Femur (tissue), 1 donor: ENCODE results near the gene KLHL10.
"Not testable (repeated sequence)": the region's sequence is repeated elsewhere in the genome, so short reads cannot be mapped to it uniquely, and the experiment has no call there.

Source experiments
- DNase-seq: peaks from one replicate; pipeline ENCODE4 v3.0.0-alpha.2; 2017

The KLHL10 gene

GRCh38 chr17:41813699-41814124 lies 23.9 kb upstream of the KLHL10 start:
- no peak for DNase-seq

DNA sequence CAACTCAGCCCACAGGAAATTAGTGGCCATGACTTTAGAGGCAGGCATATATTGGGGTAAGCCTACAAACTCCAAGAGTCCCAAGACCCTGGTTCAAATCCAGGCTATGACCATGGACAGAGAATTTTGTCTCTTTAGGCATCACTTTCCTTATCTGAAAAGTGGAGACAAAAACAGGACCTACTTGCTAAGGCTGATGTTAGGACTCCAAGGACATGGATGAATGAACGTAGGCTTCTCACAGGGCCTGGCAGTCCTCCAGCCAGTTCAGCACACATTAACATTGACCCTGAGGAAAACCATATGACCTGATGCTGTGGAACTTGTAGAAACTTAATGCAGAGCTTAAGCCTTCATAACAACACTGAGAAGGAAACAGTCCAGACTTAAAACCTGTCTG lies 23.4 kb upstream of the KLHL10 start:
- DNase-seq = no peak

- DNase-seq = no peak
These were observed 20.8 kb upstream of the KLHL10 start for GRCh38 chr17:41816637-41817320.

- no peak for DNase-seq
These were observed 19.6 kb upstream of the KLHL10 start for GRCh38 chr17:41818024-41818423.

GRCh38 chr17:41821776-41822175 lies 15.8 kb upstream of the KLHL10 start:
- DNase-seq = no peak

- DNase-seq = no peak
These were observed 15.1 kb upstream of the KLHL10 start for GRCh38 chr17:41822216-41823140.

DNA sequence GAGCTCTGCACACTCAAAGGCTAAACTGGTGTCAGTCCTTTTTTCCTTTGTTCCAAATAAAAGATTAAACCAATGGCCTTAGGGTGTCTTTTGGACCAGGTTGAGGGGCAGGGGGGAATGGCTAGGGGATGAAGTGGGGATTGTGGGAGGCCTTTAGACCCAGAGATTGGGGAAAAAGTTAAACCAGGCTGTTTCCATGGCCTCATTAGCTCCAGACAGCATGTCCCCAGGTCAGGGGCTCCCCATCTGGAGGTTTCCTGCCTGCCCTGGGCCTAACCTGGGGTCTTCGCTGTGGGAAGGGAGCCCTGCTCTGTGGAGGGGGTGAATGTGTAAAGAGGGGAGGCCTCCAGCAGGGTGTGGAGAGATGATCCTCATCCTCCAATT lies 14.5 kb upstream of the KLHL10 start:
- no peak for DNase-seq

DNA sequence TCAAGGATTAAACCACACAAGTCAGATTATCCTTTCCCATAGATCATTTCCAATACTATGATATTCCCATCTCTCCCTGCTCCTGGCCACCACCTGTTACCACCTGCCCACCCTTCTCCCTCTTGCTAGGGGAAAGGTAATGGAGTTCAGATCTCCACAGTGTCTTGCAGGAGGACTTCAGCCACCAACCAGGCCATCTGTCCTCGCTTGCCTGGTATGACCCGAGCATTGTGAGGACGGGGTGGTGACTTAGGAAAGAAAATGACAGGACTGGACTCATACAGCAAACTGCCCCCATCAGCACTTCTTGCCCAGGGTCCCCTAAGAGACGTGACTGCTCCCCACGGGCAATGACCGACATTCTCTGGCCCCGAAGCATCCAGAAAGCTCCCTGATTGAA lies 14.0 kb upstream of the KLHL10 start:
- no peak for DNase-seq

- no peak for DNase-seq
These were observed 13.5 kb upstream of the KLHL10 start for GRCh38 chr17:41824086-41824485.

DNA sequence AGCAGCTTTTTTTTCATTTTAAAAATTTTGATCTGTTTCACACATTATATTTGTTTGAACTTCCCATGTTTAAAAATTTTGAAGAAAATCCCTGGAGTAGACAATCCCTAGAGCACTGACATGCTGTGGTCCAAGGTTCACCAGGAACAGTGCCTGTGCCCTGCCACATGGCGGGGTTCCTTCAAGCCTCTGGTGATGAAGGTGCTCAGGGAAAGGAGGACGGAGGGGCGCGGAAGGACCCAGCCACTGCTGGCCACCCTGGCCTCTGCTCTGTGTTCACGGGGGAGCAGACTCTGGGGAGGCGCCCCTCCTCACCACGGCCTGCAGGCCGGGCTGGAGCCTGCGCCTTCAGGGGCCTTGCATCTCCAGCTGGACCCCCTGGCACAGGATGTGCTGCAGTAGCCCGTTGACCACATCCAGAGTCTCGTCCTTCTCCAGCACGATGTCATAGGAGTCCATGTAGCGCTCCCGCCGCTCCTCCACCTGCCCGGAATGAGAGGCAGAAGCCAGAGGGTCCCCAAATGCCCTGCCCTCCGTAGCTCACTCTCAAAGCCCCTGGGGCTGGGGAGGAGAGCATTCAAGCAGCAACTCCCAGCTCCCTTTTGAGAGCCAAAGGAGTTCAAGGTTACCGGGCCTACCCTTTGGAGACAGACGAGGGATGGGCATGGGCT lies 12.3 kb upstream of the KLHL10 start:
- DNase-seq = no peak

GRCh38 chr17:41829961-41830360 lies 7.7 kb upstream of the KLHL10 start:
- not testable (repeated sequence) for DNase-seq

- DNase-seq = no peak
These were observed 2.3 kb upstream of the KLHL10 start for GRCh38 chr17:41835214-41835799.

DNA sequence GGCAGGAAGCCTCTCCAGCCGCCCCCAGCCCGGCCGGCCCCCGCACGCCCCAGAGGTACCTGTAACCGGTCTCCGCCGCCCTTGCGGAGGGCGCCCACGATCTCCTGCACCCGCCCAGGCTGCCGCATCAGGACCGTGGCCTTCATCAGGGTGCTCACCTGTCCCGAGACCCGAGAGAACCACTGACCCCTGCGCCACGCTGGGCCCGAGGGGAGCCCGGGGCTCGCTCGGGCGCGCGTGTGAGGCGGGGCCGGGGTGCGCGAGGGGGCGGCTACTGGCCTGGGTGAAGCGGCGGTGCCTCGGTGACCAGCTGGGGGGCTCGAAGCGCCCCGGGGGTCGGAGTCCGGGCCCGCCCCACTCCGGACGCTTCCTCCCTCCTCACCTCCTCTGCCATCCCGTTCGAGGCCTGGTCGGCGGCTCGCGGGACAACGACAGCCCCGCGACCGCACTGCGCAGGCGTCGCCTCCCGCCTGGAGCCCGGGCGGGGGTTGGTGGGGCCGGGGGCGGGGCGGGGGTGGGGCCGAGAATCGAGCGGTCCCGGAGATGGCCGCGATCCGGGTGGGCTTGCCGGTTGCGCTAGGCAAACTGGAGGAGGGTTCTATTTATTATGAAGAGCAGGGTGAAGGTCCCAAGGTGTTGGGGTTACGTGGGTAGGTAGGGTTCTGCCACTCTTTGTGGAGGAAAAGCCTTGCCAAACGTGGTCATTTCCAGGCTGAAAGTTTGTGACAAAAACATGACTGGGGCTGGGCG lies 1.6 kb upstream of the KLHL10 start, which contains the start of gene NT5C3B:
NT5C3B (minus strand) TSS at position 433 of the 750 bp plus-strand sequence; CDS start at position 394, 39 bp downstream.
- DNase-seq = peak; percentile 76

- no peak for DNase-seq
These were observed 952 bp upstream of the KLHL10 start for GRCh38 chr17:41836550-41837196.

GRCh38 chr17:41839448-41839847 lies 1.8 kb downstream of the KLHL10 start:
- DNase-seq = not testable (repeated sequence)

- DNase-seq = not testable (repeated sequence)
These were observed 3.2 kb downstream of the KLHL10 start for GRCh38 chr17:41840781-41841180.

DNA sequence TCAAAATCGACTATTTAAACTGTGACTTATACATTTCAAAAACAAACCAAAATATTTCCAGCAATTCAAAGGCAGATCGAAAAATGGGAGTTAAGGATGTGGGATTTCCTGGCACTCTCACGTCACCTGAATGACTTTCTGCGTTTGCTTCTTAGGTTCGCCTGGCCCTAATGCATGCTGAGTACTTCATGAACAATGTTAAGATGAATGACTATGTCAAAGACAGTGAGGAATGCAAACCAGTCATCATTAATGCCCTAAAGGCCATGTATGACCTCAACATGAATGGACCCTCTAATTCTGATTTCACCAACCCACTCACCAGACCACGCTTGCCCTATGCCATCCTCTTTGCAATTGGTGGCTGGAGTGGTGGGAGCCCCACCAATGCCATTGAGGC lies 7.3 kb downstream of the KLHL10 start:
- no peak for DNase-seq

GRCh38 chr17:41848788-41849187 lies 11.2 kb downstream of the KLHL10 start:
- DNase-seq = no peak

GRCh38 chr17:41849251-41849990 lies 11.8 kb downstream of the KLHL10 start:
- DNase-seq = no peak

- not testable (repeated sequence) for DNase-seq
These were observed 13.8 kb downstream of the KLHL10 start for GRCh38 chr17:41851382-41851781.
